Measurements from ENCODE around the gene ACTL7A.

Gene ACTL7A, protein sequence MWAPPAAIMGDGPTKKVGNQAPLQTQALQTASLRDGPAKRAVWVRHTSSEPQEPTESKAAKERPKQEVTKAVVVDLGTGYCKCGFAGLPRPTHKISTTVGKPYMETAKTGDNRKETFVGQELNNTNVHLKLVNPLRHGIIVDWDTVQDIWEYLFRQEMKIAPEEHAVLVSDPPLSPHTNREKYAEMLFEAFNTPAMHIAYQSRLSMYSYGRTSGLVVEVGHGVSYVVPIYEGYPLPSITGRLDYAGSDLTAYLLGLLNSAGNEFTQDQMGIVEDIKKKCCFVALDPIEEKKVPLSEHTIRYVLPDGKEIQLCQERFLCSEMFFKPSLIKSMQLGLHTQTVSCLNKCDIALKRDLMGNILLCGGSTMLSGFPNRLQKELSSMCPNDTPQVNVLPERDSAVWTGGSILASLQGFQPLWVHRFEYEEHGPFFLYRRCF

DNA sequence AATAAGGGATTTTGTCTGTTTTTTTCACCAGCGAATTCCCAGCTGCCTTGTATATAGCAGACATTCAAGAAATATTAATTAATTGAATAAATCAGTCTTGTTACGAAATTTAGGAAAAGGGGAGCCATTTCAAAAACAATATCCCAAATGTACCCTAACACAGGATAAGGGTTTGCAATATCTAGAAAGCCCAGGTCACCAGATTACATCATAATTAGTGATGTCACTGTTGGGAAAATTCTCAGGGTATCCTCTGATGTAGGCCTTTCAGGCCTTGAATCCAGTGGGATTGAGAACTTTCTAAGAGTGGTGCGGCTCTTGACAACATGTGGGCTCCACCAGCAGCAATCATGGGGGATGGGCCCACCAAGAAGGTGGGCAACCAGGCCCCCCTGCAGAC, at the start of gene ACTL7A:
Gene ACTL7A (plus strand): TSS at position 270 of the 400 bp plus-strand sequence. CDS start 57 bp downstream, at position 327.
- H3K27ac ChIP-seq (ENCODE audit: low read depth, low read length): no peak within 1 kb of the TSS
- no peaks in the 10 kb centered on the region for H3K36me3 ChIP-seq (ENCODE audit: control insufficient read depth, insufficient read depth, low read length)
- H3K4me3 ChIP-seq (ENCODE audit: low read length): no peak within 1 kb of the TSS
- H3K27me3 ChIP-seq (ENCODE audit: control insufficient read depth, insufficient read depth, low read length): no peaks in the 10 kb centered on the region
- no peaks in the 10 kb centered on the region for H3K4me1 ChIP-seq (ENCODE audit: control insufficient read depth, insufficient read depth, low read length)
- H3K9ac ChIP-seq (ENCODE audit: low read length): no peak within 1 kb of the TSS

DNA sequence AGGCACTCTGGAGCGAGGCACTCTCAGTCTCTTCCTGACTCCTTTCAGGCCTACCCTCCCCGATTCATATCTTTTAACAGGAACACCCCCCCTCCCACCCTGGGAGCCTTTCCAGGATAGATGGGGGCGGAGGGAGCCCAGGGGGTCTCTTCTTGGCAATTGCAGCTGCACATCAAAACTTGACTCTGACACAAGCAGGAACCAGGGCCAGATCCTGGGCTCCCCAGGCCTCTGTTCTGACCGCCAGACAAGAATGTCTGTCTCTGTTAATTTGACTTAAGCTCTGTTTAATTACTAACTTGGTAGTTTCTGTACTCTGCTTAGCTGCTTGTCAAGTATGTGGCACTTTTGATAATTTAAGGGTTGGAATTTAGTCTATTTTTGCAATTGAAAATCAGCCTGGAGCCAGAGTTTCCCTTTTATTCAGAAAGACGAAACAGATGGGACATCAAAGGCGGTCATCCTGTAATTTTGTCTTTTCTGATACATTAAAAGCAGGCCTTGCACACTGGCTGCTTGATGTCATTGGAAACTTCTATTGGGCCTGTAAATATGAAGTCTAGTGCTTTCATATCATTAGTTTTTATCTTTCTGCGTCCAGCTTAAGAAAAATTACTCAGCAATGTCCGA, 49.6 kb upstream of the ACTL7A start:
- no peak overlapping the region for H3K4me3 ChIP-seq (ENCODE audit: low read length)
- no peak overlapping the region for H3K9ac ChIP-seq (ENCODE audit: low read length)
- no peaks in the 10 kb centered on the region for H3K36me3 ChIP-seq (ENCODE audit: control insufficient read depth, insufficient read depth, low read length)
- H3K4me1 ChIP-seq (ENCODE audit: control insufficient read depth, insufficient read depth, low read length): no peaks in the 10 kb centered on the region
- no peaks in the 10 kb centered on the region for H3K27me3 ChIP-seq (ENCODE audit: control insufficient read depth, insufficient read depth, low read length)
- H3K27ac ChIP-seq (ENCODE audit: low read depth, low read length): no peak overlapping the region

DNA sequence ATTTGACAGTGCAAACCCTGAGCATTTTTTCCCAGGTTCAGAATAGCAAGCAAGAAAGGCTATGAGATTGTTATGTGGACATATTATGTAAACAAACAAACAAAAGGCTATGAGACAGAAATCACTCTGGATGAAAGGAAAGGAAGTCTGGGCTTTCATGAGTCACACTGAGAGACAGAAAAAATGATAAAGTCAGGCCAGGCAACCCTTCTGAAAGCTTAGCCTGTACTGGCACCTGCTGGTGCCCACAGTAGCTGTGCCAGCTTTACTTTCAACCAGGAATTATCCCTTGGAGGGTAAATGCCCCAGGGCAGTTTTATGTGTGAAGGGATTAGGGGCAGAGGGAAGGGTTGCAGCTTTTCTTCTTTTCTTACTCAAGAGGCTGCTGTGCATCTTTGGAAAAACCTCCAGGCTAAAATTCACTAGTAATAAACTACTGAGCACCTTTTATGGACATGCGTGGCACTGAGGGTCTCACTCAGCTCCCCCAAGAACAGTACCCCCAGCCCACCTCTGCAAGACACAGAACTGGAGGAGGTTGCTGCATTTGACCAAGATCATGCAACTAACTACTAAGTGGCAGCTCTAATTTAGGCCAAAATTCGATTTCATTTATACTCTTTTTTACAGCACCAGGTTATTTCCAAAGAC, 48.0 kb upstream of the ACTL7A start:
- H3K27me3 ChIP-seq (ENCODE audit: control insufficient read depth, insufficient read depth, low read length): no peaks in the 10 kb centered on the region
- no peaks in the 10 kb centered on the region for H3K36me3 ChIP-seq (ENCODE audit: control insufficient read depth, insufficient read depth, low read length)
- no peaks in the 10 kb centered on the region for H3K4me1 ChIP-seq (ENCODE audit: control insufficient read depth, insufficient read depth, low read length)
- H3K4me3 ChIP-seq (ENCODE audit: low read length): no peak overlapping the region
- no peak overlapping the region for H3K27ac ChIP-seq (ENCODE audit: low read depth, low read length)
- no peak overlapping the region for H3K9ac ChIP-seq (ENCODE audit: low read length)

DNA sequence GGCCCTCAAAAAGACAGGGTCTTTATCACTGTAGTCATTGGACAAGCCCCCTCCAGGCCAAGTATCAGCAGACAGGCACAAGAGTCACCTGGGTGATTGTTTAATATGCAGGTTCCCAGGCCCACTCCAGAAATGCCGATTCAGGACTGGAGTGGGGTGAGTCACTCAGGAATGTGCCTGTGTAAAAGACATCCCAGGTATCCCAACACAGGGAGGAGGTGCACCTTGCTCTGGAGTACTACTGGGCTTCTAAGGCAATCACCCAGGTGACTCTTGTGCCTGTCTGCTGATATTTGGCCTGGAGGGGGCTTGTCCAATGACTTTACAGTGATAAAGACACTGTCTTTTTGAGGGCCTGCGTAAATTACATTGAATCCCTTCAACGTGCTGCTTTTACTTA, 46.9 kb upstream of the ACTL7A start:
- Histone ChIP-seq H3K9ac (ENCODE audit: low read length) (no peak overlapping the region), H3K4me1 (ENCODE audit: control insufficient read depth, insufficient read depth, low read length) (no peaks in the 10 kb centered on the region), H3K27me3 (ENCODE audit: control insufficient read depth, insufficient read depth, low read length) (no peaks in the 10 kb centered on the region), H3K4me3 (ENCODE audit: low read length) (no peak overlapping the region), H3K36me3 (ENCODE audit: control insufficient read depth, insufficient read depth, low read length) (no peaks in the 10 kb centered on the region), H3K27ac (ENCODE audit: low read depth, low read length) (no peak overlapping the region)

DNA sequence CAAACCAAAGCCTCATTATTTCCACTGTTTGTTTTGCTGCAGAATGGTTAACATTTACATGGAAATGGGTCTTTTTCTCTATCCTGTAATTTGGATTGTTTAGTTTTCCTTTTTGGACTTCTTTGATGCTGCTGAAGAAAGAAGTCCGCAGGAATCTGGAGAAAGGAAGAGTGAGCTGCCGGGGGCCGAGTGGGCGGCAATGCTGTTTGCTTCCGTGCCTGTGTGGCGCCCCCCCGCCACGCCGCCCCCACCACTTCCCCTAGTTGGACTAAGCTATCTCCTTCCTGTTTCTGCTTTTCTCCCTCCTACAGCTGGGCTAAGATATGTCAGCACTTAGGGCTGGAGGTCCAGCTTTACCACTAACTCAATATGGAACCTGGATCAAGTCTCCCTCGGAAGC, 46.0 kb upstream of the ACTL7A start:
- Histone ChIP-seq H3K36me3 (ENCODE audit: control insufficient read depth, insufficient read depth, low read length) (no peaks in the 10 kb centered on the region), H3K4me1 (ENCODE audit: control insufficient read depth, insufficient read depth, low read length) (no peaks in the 10 kb centered on the region), H3K4me3 (ENCODE audit: low read length) (no peak overlapping the region), H3K9ac (ENCODE audit: low read length) (no peak overlapping the region), H3K27ac (ENCODE audit: low read depth, low read length) (no peak overlapping the region), H3K27me3 (ENCODE audit: control insufficient read depth, insufficient read depth, low read length) (no peaks in the 10 kb centered on the region)

DNA sequence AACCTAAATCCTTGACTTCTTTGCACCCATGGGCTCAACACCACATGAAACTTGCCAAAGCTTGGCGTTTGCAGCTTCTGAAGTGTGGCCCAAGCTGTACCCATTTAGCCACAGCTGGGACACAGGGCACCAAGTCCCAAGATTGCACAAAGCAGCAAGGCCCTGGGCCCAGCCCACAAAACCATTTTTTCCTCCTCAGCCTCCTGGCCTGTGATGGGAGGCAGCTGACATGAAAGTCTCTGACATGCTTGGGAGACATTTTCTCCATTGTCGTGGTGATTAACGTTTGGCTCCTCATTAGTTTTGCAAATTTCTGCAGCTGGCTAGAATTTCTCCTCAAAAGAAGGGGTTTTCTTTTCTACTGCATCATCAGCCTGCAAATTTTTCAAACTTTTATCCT, 38.2 kb upstream of the ACTL7A start:
- Histone ChIP-seq H3K27me3 (ENCODE audit: control insufficient read depth, insufficient read depth, low read length) (no peaks in the 10 kb centered on the region), H3K4me3 (ENCODE audit: low read length) (no peak overlapping the region), H3K36me3 (ENCODE audit: control insufficient read depth, insufficient read depth, low read length) (no peaks in the 10 kb centered on the region), H3K27ac (ENCODE audit: low read depth, low read length) (no peak overlapping the region), H3K9ac (ENCODE audit: low read length) (no peak overlapping the region), H3K4me1 (ENCODE audit: control insufficient read depth, insufficient read depth, low read length) (no peaks in the 10 kb centered on the region)

DNA sequence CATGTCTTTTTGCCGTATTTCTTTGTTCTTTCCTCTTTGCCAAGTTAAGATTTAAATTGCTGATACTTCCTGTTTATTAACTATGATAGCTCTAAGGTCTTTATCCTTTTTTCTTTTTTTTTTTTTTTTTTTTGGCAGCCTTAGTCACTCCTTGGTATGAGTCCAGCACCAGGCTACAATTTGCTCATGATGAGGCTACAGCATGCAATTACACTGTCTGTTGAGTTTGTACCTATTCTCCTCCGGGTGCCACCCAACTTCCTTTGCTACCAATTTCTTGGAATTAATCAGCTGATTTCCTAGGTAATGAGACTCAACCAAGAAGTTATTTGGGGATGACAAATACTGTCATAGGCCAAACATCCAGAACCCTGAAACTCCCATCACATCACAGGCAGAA, 31.8 kb upstream of the ACTL7A start:
- Histone ChIP-seq H3K36me3 (ENCODE audit: control insufficient read depth, insufficient read depth, low read length) (no peaks in the 10 kb centered on the region), H3K4me3 (ENCODE audit: low read length) (no peak overlapping the region), H3K27ac (ENCODE audit: low read depth, low read length) (no peak overlapping the region), H3K4me1 (ENCODE audit: control insufficient read depth, insufficient read depth, low read length) (no peaks in the 10 kb centered on the region), H3K27me3 (ENCODE audit: control insufficient read depth, insufficient read depth, low read length) (no peaks in the 10 kb centered on the region), H3K9ac (ENCODE audit: low read length) (no peak overlapping the region)

DNA sequence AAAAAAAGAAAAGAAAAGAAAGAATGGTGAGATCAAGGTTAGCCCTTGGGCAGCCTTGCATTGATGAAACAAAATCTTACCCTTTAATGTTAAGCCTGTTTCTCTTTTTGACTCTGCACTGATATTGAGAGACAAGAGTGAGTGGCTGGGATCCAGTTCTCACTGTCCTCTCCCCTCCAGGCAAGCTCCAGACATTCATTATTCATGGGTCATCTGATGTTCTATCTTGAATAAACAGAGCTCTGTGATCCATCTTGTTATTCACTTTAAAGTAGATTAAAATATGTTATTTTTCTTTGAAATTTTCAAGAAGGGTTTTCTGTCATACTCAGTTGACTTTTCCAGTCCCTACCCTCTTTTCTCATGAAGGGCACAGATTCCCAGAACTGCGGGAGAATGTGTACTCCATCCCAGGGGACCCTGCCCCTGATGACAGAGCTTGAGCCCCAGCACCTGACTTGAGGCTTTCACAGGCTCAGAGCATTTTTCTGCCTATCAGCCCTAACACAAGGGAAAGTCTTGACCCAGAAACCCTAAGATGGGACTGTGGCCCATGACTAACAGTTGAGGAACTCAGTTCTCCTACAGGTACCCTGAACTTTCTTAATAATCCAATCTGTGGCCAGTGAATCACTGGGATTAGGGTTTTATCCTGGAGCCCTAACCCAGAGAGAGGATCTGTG, 30.4 kb upstream of the ACTL7A start:
- H3K4me1 ChIP-seq (ENCODE audit: control insufficient read depth, insufficient read depth, low read length): no peaks in the 10 kb centered on the region
- H3K4me3 ChIP-seq (ENCODE audit: low read length): no peak overlapping the region
- H3K36me3 ChIP-seq (ENCODE audit: control insufficient read depth, insufficient read depth, low read length): no peaks in the 10 kb centered on the region
- no peak overlapping the region for H3K27ac ChIP-seq (ENCODE audit: low read depth, low read length)
- H3K27me3 ChIP-seq (ENCODE audit: control insufficient read depth, insufficient read depth, low read length): no peaks in the 10 kb centered on the region
- no peak overlapping the region for H3K9ac ChIP-seq (ENCODE audit: low read length)

DNA sequence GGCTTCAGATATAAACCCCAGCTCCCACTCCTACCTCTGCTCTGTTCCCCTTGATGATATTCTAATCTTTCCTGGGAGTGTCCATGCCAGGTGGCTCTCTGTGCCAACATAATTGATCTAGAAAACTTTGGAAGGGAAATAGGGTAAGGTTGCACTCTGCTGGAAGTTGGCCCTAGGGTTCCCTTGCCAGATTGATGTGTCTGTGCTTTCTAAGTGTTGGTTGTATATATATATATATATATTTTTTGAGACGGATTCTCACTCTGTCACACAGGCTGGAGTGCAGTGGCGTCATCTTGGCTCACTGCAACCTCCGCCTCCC, 29.9 kb upstream of the ACTL7A start:
- Histone ChIP-seq H3K27me3 (ENCODE audit: control insufficient read depth, insufficient read depth, low read length) (no peaks in the 10 kb centered on the region), H3K4me1 (ENCODE audit: control insufficient read depth, insufficient read depth, low read length) (no peaks in the 10 kb centered on the region), H3K36me3 (ENCODE audit: control insufficient read depth, insufficient read depth, low read length) (no peaks in the 10 kb centered on the region), H3K27ac (ENCODE audit: low read depth, low read length) (no peak overlapping the region), H3K4me3 (ENCODE audit: low read length) (no peak overlapping the region), H3K9ac (ENCODE audit: low read length) (no peak overlapping the region)

DNA sequence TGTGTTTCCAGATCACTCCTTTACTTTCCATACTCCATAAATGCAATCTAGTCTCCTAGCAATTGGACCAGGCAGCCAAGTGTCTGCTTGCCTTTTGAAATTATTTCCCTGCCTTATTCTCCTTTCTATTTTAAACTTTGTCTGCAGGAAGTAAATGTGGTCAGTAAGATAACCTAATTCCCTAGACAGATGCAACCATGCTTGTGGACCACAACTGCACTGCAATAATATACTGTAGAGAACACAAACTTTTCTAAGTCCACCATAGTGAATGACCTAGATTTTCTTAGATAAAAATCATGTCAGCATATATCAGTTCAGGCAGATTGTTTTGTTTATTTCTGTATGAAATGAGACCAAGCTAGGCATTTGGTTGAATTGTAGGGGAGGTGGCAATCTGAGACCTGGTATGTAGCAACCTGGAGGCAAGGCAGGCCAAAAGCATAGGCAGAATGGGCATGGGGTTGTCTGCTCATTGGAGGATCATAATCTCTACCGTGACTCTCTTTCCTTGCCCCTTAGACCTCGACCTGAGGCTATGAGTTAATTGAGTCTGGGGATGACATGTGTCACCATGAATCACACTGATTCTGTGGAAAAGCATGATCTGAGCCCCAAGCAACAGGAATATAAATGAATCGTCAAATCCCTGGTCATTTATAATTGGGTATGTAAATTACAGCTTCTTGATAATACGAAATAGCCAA, 27.0 kb upstream of the ACTL7A start:
- H3K4me1 ChIP-seq (ENCODE audit: control insufficient read depth, insufficient read depth, low read length): no peaks in the 10 kb centered on the region
- H3K9ac ChIP-seq (ENCODE audit: low read length): no peak overlapping the region
- H3K4me3 ChIP-seq (ENCODE audit: low read length): no peak overlapping the region
- H3K36me3 ChIP-seq (ENCODE audit: control insufficient read depth, insufficient read depth, low read length): no peaks in the 10 kb centered on the region
- no peak overlapping the region for H3K27ac ChIP-seq (ENCODE audit: low read depth, low read length)
- no peaks in the 10 kb centered on the region for H3K27me3 ChIP-seq (ENCODE audit: control insufficient read depth, insufficient read depth, low read length)

DNA sequence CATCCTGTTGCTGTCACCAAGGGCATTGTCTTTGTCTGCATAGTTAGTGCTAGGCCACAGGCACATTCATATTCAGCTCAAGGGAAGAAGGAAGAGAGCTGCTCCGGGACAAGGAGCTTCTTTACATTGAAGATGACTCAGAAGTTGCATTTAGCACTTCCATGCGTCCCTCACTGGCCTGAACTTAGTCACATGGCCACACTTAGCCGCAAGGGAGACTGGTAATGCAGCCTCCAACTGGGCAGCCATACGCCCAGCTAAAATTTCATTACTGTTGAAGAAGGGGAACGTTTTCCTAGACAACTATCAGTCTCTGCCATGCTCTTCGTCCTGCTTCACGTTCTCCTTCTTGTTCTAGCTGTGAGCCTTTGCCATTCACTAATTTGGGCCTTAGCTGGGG, 26.2 kb upstream of the ACTL7A start:
- no peaks in the 10 kb centered on the region for H3K4me1 ChIP-seq (ENCODE audit: control insufficient read depth, insufficient read depth, low read length)
- H3K36me3 ChIP-seq (ENCODE audit: control insufficient read depth, insufficient read depth, low read length): no peaks in the 10 kb centered on the region
- H3K27me3 ChIP-seq (ENCODE audit: control insufficient read depth, insufficient read depth, low read length): no peaks in the 10 kb centered on the region
- no peak overlapping the region for H3K9ac ChIP-seq (ENCODE audit: low read length)
- H3K27ac ChIP-seq (ENCODE audit: low read depth, low read length): no peak overlapping the region
- no peak overlapping the region for H3K4me3 ChIP-seq (ENCODE audit: low read length)

DNA sequence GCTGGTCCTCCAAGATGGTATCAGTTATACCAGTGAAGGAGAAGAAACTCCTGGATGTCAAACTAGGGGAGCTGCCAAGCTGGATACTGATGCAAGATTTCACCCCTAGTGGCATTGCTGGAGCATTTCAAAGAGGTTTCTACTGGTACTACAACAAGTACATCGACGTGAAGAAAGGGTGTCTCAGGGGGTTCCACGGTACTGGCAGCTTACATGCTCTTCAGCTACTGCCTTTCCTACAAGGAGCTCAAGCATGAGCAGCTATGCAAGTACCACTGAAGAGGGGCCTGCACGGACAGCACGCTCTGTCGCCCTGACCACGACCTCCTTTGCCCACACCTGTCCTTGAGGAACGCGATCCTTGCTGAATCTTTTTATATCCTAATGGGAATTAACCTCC, 25.7 kb upstream of the ACTL7A start:
- H3K4me3 ChIP-seq (ENCODE audit: low read length): no peak overlapping the region
- no peaks in the 10 kb centered on the region for H3K36me3 ChIP-seq (ENCODE audit: control insufficient read depth, insufficient read depth, low read length)
- no peak overlapping the region for H3K9ac ChIP-seq (ENCODE audit: low read length)
- H3K4me1 ChIP-seq (ENCODE audit: control insufficient read depth, insufficient read depth, low read length): no peaks in the 10 kb centered on the region
- H3K27me3 ChIP-seq (ENCODE audit: control insufficient read depth, insufficient read depth, low read length): no peaks in the 10 kb centered on the region
- H3K27ac ChIP-seq (ENCODE audit: low read depth, low read length): no peak overlapping the region

All from rectal smooth muscle tissue (tissue), 1 donor.